PFSK-1 (cell line): ENCODE data around the gene CCDC47.

Experiments used
- POLR2AphosphoS5 ChIP-seq: IDR thresholded peaks from 2 replicates; pipeline ENCODE4 v1.6.1; 2012; ENCODE audit warnings: low read depth, mild to moderate bottlenecking, control low read depth, low read length, moderate library complexity
- SIN3A ChIP-seq: IDR thresholded peaks from 2 replicates; pipeline ENCODE4 v1.6.1; 2012; ENCODE audit warnings: mild to moderate bottlenecking, low read length, moderate library complexity, borderline replicate concordance; ENCODE audit not compliant: insufficient read depth
- TAF1 ChIP-seq: IDR thresholded peaks from 2 replicates; pipeline ENCODE4 v1.6.1; 2012; ENCODE audit warnings: low read length, control low read depth, borderline replicate concordance; ENCODE audit not compliant: insufficient read depth
- TF ChIP-seq, protein P1 (sequence below), 2 experiments: IDR thresholded peaks; 2 replicates each; pipeline versions ENCODE4 v1.6.1 to v1.8.0; 2011 to 2012; ENCODE audit warnings: low read depth in 2 of 2, low read length in 2 of 2, control low read depth in 1 of 2, inconsistent platforms in 1 of 2, mild to moderate bottlenecking in 1 of 2, moderate library complexity in 1 of 2; ENCODE audit not compliant: insufficient read depth in 1 of 2

GRCh38 chr17:63822537-63822936, 49.1 kb upstream of the CCDC47 start:
- no peak for TF ChIP-seq POLR2AphosphoS5
- TF ChIP-seq, protein P1, sequence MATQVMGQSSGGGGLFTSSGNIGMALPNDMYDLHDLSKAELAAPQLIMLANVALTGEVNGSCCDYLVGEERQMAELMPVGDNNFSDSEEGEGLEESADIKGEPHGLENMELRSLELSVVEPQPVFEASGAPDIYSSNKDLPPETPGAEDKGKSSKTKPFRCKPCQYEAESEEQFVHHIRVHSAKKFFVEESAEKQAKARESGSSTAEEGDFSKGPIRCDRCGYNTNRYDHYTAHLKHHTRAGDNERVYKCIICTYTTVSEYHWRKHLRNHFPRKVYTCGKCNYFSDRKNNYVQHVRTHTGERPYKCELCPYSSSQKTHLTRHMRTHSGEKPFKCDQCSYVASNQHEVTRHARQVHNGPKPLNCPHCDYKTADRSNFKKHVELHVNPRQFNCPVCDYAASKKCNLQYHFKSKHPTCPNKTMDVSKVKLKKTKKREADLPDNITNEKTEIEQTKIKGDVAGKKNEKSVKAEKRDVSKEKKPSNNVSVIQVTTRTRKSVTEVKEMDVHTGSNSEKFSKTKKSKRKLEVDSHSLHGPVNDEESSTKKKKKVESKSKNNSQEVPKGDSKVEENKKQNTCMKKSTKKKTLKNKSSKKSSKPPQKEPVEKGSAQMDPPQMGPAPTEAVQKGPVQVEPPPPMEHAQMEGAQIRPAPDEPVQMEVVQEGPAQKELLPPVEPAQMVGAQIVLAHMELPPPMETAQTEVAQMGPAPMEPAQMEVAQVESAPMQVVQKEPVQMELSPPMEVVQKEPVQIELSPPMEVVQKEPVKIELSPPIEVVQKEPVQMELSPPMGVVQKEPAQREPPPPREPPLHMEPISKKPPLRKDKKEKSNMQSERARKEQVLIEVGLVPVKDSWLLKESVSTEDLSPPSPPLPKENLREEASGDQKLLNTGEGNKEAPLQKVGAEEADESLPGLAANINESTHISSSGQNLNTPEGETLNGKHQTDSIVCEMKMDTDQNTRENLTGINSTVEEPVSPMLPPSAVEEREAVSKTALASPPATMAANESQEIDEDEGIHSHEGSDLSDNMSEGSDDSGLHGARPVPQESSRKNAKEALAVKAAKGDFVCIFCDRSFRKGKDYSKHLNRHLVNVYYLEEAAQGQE (IDR thresholded peaks at IDR 0.05; ENCODE audit: insufficient read depth in 1 of 2, low read depth in 2 of 2, low read length in 2 of 2), result no peak
- TF ChIP-seq TAF1, result no peak
- no peak for TF ChIP-seq SIN3A
